Measurements from ENCODE around the gene AIF1L.
A peak's percentile ranks its signal among the peaks of the same experiment; 100 is the strongest.

The AIF1L gene

DNA sequence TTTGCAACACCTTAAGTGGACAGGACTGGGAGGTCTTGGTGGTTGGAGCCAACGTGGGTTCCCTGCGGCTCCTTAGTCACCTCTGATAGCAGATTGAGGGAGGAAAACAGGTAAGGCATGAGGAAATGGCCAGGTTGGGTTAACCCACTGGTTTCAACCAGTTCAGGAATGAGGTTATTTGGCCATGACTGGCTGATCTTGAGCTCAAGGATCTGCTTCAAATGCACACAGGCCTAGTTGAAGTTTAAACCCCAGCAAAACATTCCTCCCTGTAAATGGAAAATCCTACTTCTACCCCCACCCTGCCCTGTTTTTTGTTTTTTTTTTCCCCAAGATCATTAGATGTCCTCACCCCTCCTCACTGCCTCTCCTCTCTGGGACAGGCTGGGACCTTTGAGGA, 25.8 kb downstream of the AIF1L start:
- TF ChIP-seq, protein P1, sequence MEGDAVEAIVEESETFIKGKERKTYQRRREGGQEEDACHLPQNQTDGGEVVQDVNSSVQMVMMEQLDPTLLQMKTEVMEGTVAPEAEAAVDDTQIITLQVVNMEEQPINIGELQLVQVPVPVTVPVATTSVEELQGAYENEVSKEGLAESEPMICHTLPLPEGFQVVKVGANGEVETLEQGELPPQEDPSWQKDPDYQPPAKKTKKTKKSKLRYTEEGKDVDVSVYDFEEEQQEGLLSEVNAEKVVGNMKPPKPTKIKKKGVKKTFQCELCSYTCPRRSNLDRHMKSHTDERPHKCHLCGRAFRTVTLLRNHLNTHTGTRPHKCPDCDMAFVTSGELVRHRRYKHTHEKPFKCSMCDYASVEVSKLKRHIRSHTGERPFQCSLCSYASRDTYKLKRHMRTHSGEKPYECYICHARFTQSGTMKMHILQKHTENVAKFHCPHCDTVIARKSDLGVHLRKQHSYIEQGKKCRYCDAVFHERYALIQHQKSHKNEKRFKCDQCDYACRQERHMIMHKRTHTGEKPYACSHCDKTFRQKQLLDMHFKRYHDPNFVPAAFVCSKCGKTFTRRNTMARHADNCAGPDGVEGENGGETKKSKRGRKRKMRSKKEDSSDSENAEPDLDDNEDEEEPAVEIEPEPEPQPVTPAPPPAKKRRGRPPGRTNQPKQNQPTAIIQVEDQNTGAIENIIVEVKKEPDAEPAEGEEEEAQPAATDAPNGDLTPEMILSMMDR (IDR thresholded peaks at IDR 0.05; ENCODE audit: low read depth, low read length, missing control alignments), result no peak
- DNase-seq (ENCODE audit: low read depth), result no peak
- no peak overlapping the region for H3K4me3 ChIP-seq (ENCODE audit: low read depth, low read length)

DNA sequence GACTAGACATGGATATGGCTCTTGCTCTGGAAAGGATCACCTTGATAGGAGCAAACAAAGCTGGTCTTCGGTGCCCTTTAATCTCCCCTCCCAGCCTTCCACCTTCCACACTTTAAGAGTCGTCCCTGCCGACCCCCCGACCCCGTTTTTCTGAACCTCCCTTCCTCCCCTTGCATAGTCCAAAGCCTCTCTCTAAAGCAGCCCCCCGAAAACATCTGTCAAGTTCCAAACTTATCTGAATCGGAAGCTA, 28.6 kb downstream of the AIF1L start:
- no peak for DNase-seq (ENCODE audit: low read depth)
- TF ChIP-seq, protein P1 (IDR thresholded peaks at IDR 0.05; ENCODE audit: low read depth, low read length, missing control alignments), result no peak
- H3K4me3 ChIP-seq (ENCODE audit: low read depth, low read length), result peak overlapping the region; percentile 73

DNA sequence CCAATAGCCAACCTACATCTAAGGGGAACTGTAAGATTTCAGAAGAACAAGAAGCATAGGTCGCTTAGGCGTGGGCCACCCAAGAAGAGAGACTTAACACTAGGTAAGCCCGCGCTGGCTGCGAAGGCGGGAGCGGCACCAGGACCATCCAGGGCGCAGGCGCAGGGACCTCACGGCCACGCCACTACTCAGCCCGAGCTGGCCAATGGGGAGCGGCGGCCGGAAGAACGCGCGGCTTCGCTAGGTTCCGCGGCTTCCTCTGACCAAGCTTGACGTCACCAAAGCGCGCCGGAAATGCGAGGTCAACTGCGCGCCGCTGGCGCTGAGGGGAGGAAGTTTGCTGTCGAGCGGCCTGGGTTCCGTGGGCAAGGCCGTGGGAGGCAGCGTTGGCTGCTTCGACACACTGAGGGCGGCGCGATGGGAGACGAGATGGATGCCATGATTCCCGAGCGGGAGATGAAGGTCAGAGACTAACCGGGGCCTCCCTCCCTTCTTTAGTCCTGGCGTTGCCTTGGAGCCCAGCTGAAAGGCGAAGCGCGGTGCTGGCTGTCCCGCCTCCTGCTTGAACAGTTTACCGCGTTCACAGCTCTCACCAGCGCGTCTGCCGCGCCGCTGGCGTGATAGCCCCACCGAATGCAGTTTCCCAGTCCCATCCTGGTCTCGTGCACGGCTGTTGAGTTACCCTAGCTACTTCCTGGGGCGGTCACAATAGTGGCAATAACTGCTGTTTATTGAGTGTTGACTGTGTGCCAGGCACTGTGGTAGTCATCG, 29.1 kb downstream of the AIF1L start, which contains the start of gene NUP214:
Gene NUP214 (plus strand): TSS at position 299 of the 771 bp plus-strand sequence. CDS start 119 bp downstream, at position 418.
- peak; percentile 91 for DNase-seq (ENCODE audit: low read depth)
- TF ChIP-seq, protein P1 (IDR thresholded peaks at IDR 0.05; ENCODE audit: low read depth, low read length, missing control alignments), result no peak
- peak within 1 kb of the TSS; percentile 73 for H3K4me3 ChIP-seq (ENCODE audit: low read depth, low read length)

DNA sequence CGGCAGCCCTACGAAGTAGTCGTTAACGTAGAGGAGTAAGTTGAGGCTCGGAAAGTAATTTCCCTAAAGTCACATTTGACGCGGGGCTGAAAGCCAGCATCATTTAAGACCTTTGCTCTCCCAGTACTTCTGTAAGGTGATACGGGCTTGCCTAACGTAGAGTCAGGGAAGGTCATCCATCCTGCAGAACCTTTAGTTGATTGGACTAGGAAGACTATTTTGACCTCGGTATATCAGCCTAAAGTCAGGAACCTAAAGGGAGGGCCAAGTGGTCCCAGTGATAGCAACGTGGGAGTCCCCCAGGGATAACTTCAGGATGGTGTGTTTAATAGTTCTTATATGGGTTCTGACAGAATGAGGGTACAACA, 29.7 kb downstream of the AIF1L start:
- TF ChIP-seq, protein P1 (IDR thresholded peaks at IDR 0.05; ENCODE audit: low read depth, low read length, missing control alignments), result no peak
- no peak for DNase-seq (ENCODE audit: low read depth)
- peak overlapping the region; percentile 73 for H3K4me3 ChIP-seq (ENCODE audit: low read depth, low read length)

DNA sequence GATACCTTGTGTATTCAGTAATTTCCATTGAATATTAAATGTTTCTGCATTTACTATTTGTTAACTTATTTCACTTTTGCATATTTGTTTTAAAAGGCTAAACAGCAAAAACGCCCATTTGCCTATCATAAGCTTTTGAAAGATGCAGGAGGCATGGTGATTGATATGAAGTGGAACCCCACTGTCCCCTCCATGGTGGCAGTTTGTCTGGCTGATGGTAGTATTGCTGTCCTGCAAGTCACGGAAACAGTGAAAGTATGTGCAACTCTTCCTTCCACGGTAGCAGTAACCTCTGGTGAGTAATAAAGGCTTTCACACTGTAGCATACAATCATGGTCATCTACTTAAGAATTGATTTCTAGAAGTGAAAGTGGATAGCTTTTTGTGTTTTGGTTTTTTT, 32.9 kb downstream of the AIF1L start:
- H3K4me3 ChIP-seq (ENCODE audit: low read depth, low read length), result no peak overlapping the region
- TF ChIP-seq, protein P1 (IDR thresholded peaks at IDR 0.05; ENCODE audit: low read depth, low read length, missing control alignments), result no peak
- no peak for DNase-seq (ENCODE audit: low read depth)

DNA sequence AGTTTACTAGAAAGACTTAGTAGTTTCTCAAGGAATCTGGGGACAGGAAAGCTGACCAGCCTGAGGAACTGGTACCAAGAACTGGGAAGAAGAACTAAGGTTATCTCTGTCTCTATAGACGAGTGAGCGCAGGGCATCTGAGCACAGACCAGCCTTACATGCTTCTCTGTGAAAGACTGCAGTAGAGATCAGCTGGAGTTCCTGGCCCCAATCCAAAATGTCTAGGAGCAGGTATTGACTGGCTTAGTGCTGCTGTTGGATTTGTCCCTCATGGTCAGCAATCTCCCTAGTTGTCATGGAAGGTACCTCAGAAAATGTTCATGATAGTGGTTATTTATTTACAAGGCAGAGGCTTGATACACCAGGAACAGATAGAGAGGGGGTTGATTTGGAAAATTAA, 42.3 kb downstream of the AIF1L start:
- TF ChIP-seq, protein P1 (IDR thresholded peaks at IDR 0.05; ENCODE audit: low read depth, low read length, missing control alignments), result no peak
- H3K4me3 ChIP-seq (ENCODE audit: low read depth, low read length), result no peak overlapping the region
- DNase-seq (ENCODE audit: low read depth), result no peak

DNA sequence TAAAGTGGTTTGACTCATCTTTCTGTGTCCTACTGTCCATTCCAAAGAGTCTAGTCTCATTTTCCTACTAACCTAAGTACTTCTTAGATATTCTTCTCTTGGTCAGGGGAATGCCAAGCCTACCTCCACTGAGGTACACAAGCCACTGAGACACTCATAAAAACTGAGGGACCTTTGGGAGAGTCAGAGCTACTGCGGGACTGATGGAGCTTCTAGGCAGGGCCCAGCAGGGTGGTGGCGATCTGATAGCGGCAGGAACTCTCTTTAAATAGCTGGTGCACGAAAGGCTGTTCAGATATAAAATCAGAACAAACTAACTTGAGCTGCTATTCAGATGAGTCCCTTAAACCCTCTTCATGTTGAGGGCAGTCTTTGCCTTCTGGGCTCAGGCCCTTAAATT, 43.8 kb downstream of the AIF1L start:
- TF ChIP-seq, protein P1 (IDR thresholded peaks at IDR 0.05; ENCODE audit: low read depth, low read length, missing control alignments), result no peak
- DNase-seq (ENCODE audit: low read depth), result no peak
- no peak overlapping the region for H3K4me3 ChIP-seq (ENCODE audit: low read depth, low read length)

Measured in GM12864 (cell line).